H9 (cell line): Measurements from ENCODE around the gene SLCO3A1. TPM values are rescaled to one million over a fixed set of nuclear protein-coding genes. Genes with fewer than 3 reads are reported as not detected.

Experiments
- DNase-seq: peaks from one replicate; pipeline ENCODE4 v3.0.0-alpha.2; 2017
- H2AFZ ChIP-seq: one replicate; pipeline ENCODE4 v1.6.1; 2013; ENCODE audit warnings: mild to moderate bottlenecking, low read length, control low read depth, moderate library complexity
- H2AK5ac ChIP-seq: 2 replicates; pipeline ENCODE4 v1.6.1; 2013; ENCODE audit warnings: low read length, control low read depth, mixed read lengths; ENCODE audit not compliant: insufficient read length
- H2BK120ac ChIP-seq: one replicate; pipeline ENCODE4 v1.6.1; 2013; ENCODE audit warnings: low read depth, mild to moderate bottlenecking, low read length, control low read depth, inconsistent platforms; ENCODE audit not compliant: poor library complexity, severe bottlenecking
- H2BK12ac ChIP-seq: 2 replicates; pipeline ENCODE4 v1.6.1; 2013; ENCODE audit warnings: low read length, control low read depth, mixed read lengths, low read depth; ENCODE audit not compliant: insufficient read length
- H2BK15ac ChIP-seq: 2 replicates; pipeline ENCODE4 v1.6.1; 2013; ENCODE audit warnings: low read depth, low read length, control low read depth
- H2BK20ac ChIP-seq: one replicate; pipeline ENCODE4 v1.6.1; 2013; ENCODE audit warnings: low read depth, mild to moderate bottlenecking, low read length, control low read depth, inconsistent platforms; ENCODE audit not compliant: poor library complexity, severe bottlenecking
- H2BK5ac ChIP-seq: 2 replicates; pipeline ENCODE4 v1.6.1; 2013; ENCODE audit warnings: low read length, control low read depth, mixed read lengths; ENCODE audit not compliant: insufficient read length
- H3K14ac ChIP-seq: 2 replicates; pipeline ENCODE4 v1.6.1; 2013; ENCODE audit warnings: low read length, control low read depth; ENCODE audit not compliant: insufficient read depth
- H3K18ac ChIP-seq: 2 replicates; pipeline ENCODE4 v1.6.1; 2013; ENCODE audit warnings: low read depth, mild to moderate bottlenecking, mixed read lengths, low read length, control low read depth; ENCODE audit not compliant: insufficient read length
- H3K23ac ChIP-seq: 2 replicates; pipeline ENCODE4 v1.6.1; 2013; ENCODE audit warnings: low read length, control low read depth, mixed read lengths, low read depth; ENCODE audit not compliant: insufficient read length
- H3K23me2 ChIP-seq: 2 replicates; pipeline ENCODE4 v1.6.1; 2013; ENCODE audit warnings: low read depth, mild to moderate bottlenecking, mixed read lengths, low read length, control low read depth; ENCODE audit not compliant: insufficient read length, poor library complexity, severe bottlenecking
- H3K27ac ChIP-seq: 2 replicates; pipeline ENCODE4 v1.5.1; 2013; ENCODE audit warnings: low read length, control low read depth, mixed read lengths, low read depth; ENCODE audit not compliant: insufficient read length
- H3K27me3 ChIP-seq: 2 replicates; pipeline ENCODE4 v1.6.1; 2013; ENCODE audit warnings: low read length, control low read depth, inconsistent platforms; ENCODE audit not compliant: insufficient read depth
- H3K4ac ChIP-seq: 2 replicates; pipeline ENCODE4 v1.6.1; 2013; ENCODE audit warnings: low read depth, mild to moderate bottlenecking, control low read depth, inconsistent platforms, low read length, moderate library complexity
- H3K4me1 ChIP-seq: 2 replicates; pipeline ENCODE4 v1.6.1; 2013; ENCODE audit warnings: low read length, control low read depth, inconsistent platforms; ENCODE audit not compliant: insufficient read depth
- H3K4me2 ChIP-seq: 2 replicates; pipeline ENCODE4 v1.6.1; 2013; ENCODE audit warnings: low read length, control low read depth, mixed read lengths; ENCODE audit not compliant: insufficient read length, insufficient read depth
- H3K56ac ChIP-seq: 2 replicates; pipeline ENCODE4 v1.6.1; 2013; ENCODE audit warnings: low read depth, mild to moderate bottlenecking, mixed read lengths, low read length, control low read depth; ENCODE audit not compliant: insufficient read length
- H3K79me1 ChIP-seq: 2 replicates; pipeline ENCODE4 v1.6.1; 2013; ENCODE audit warnings: low read depth, mild to moderate bottlenecking, moderate library complexity, low read length, control low read depth, inconsistent platforms; ENCODE audit not compliant: insufficient read depth, poor library complexity, severe bottlenecking
- H3K79me2 ChIP-seq: 2 replicates; pipeline ENCODE4 v1.6.1; 2013; ENCODE audit warnings: low read length, control low read depth, inconsistent platforms; ENCODE audit not compliant: insufficient read depth
- H3K9ac ChIP-seq: 2 replicates; pipeline ENCODE4 v1.6.1; 2013; ENCODE audit warnings: low read length, control low read depth, mixed read lengths; ENCODE audit not compliant: insufficient read length; ENCODE audit errors: extremely low read depth
- H3K9me3 ChIP-seq: one replicate; pipeline ENCODE4 v1.6.1; 2013; ENCODE audit warnings: low read depth, low read length, inconsistent platforms; ENCODE audit not compliant: control insufficient read depth
- H3T11ph ChIP-seq: one replicate; pipeline ENCODE4 v1.6.1; 2013; ENCODE audit warnings: mild to moderate bottlenecking, low read length, control low read depth, inconsistent platforms
- H4K20me1 ChIP-seq: one replicate; pipeline ENCODE4 v1.6.1; 2013; ENCODE audit not compliant: control insufficient read depth, insufficient read length, insufficient read depth
- H4K5ac ChIP-seq: 2 replicates; pipeline ENCODE4 v1.6.1; 2013; ENCODE audit warnings: low read depth, mild to moderate bottlenecking, mixed read lengths, low read length, control low read depth; ENCODE audit not compliant: insufficient read length
- H4K8ac ChIP-seq: replicated peaks from 2 replicates; pipeline ENCODE4 v1.6.1; 2013; ENCODE audit warnings: low read length, control low read depth, mixed read lengths, low read depth; ENCODE audit not compliant: insufficient read length
- H4K91ac ChIP-seq: 2 replicates; pipeline ENCODE4 v1.6.1; 2013; ENCODE audit warnings: low read depth, mild to moderate bottlenecking, moderate library complexity, mixed read lengths, low read length, control low read depth; ENCODE audit not compliant: insufficient read length
- H3K27ac Mint-ChIP-seq, 3 experiments: 2 replicates in 2 of 3; 3 replicates in 1 of 3; pipeline ENCODE4 v1.8.0; 2020 to 2021; ENCODE audit warnings: mixed read lengths in 3 of 3, mild to moderate bottlenecking in 1 of 3, moderate library complexity in 1 of 3
- H3K27me3 Mint-ChIP-seq: 2 replicates; pipeline ENCODE4 v1.8.0; 2021; ENCODE audit warnings: low read depth, mild to moderate bottlenecking, moderate library complexity, mixed read lengths
- H3K36me3 Mint-ChIP-seq, 3 experiments: 2 replicates in 2 of 3; 3 replicates in 1 of 3; pipeline ENCODE4 v1.8.0; 2020 to 2021; ENCODE audit warnings: low read depth in 3 of 3, mixed read lengths in 3 of 3; ENCODE audit not compliant: insufficient read depth in 1 of 3
- H3K4me1 Mint-ChIP-seq, 2 experiments: 2 replicates each; pipeline ENCODE4 v1.8.0; 2020; ENCODE audit warnings: mixed read lengths in 2 of 2
- H3K4me3 Mint-ChIP-seq, 2 experiments: 2 replicates in 1 of 2; 3 replicates in 1 of 2; pipeline ENCODE4 v1.8.0; 2020 to 2021; ENCODE audit warnings: mild to moderate bottlenecking in 2 of 2, mixed read lengths in 2 of 2, moderate library complexity in 1 of 2
- H3K9me3 Mint-ChIP-seq, 2 experiments: 2 replicates in 1 of 2; 3 replicates in 1 of 2; pipeline ENCODE4 v1.8.0; 2020; ENCODE audit warnings: mild to moderate bottlenecking in 2 of 2, mixed read lengths in 2 of 2, moderate library complexity in 1 of 2
- WGBS: extraction: QIAGEN DNeasy Blood & Tissue Kit; methylation state at CpG from one replicate; pipeline ENCODE4 v1.1.7; 2013; ENCODE audit warnings: missing lambda C conversion rate, low lambda C conversion rate, mixed read lengths; ENCODE audit not compliant: insufficient read length; ENCODE audit errors: extremely low coverage; 5-methylcytosine and 5-hydroxymethylcytosine counted together
- total RNA-seq: library from RNA; stranded (reverse); gene quantifications from 2 replicates; pipeline ENCODE4 v1.2.1, GENCODE V29; 2021
- TF ChIP-seq, protein P1 (sequence below): fragments of 200-600 bp; sonication (generic); conservative IDR thresholded peaks from 3 replicates; pipeline ENCODE4 v1.8.0; 2021; ENCODE audit warnings: antibody characterized with exemption, mild to moderate bottlenecking

SLCO3A1 gene
- total RNA-seq, 1 experiment from 2014 or later: 9.4 TPM

GRCh38 chr15:91889111-91889815 is 35.8 kb downstream of the SLCO3A1 start:
- Histone ChIP-seq H3K4ac (no peak overlapping the region), H3K23me2 (no peaks in the 10 kb centered on the region), H3K4me1 (no peaks in the 10 kb centered on the region), H3K9ac (no peak overlapping the region), H3K56ac (no peak overlapping the region), H3K18ac (no peak overlapping the region), H4K91ac (no peak overlapping the region), H2AFZ (no peak overlapping the region), H2BK5ac (no peak overlapping the region), H3K27me3 (no peaks in the 10 kb centered on the region), H2BK12ac (no peak overlapping the region), H3K14ac (no peak overlapping the region), H2BK120ac (no peak overlapping the region), H3K4me2 (no peak overlapping the region), H4K20me1 (no peaks in the 10 kb centered on the region), H4K5ac (no peak overlapping the region), H3K9me3 (no peaks in the 10 kb centered on the region), H2BK20ac (no peak overlapping the region), H3K27ac (no peak overlapping the region), H3K23ac (no peak overlapping the region), H2BK15ac (no peak overlapping the region), H3K79me2 (no peaks in the 10 kb centered on the region), H3T11ph (no peak overlapping the region), H4K8ac (no peak overlapping the region), H2AK5ac (no peak overlapping the region), H3K79me1 (no peaks in the 10 kb centered on the region)
- no CpG with 5 or more reads among the region's 2 CpGs for WGBS
- H3K4me3 Mint-ChIP-seq: no peak overlapping the region
- peaks cover 15 to 35% of the 10 kb centered on the region in 2 experiments for H3K4me1 Mint-ChIP-seq
- TF ChIP-seq, protein P1, sequence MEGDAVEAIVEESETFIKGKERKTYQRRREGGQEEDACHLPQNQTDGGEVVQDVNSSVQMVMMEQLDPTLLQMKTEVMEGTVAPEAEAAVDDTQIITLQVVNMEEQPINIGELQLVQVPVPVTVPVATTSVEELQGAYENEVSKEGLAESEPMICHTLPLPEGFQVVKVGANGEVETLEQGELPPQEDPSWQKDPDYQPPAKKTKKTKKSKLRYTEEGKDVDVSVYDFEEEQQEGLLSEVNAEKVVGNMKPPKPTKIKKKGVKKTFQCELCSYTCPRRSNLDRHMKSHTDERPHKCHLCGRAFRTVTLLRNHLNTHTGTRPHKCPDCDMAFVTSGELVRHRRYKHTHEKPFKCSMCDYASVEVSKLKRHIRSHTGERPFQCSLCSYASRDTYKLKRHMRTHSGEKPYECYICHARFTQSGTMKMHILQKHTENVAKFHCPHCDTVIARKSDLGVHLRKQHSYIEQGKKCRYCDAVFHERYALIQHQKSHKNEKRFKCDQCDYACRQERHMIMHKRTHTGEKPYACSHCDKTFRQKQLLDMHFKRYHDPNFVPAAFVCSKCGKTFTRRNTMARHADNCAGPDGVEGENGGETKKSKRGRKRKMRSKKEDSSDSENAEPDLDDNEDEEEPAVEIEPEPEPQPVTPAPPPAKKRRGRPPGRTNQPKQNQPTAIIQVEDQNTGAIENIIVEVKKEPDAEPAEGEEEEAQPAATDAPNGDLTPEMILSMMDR: no peak
- no peaks in the 10 kb centered on the region for H3K36me3 Mint-ChIP-seq
- DNase-seq: no peak
- no peaks in the 10 kb centered on the region for H3K27me3 Mint-ChIP-seq
- no peaks in the 10 kb centered on the region; a peak in 1 of 5 replicates for H3K9me3 Mint-ChIP-seq
- H3K27ac Mint-ChIP-seq: peak overlapping the region in 1 of 3 experiments; percentile 49; a peak in 2 of 7 replicates
